Measurements from ENCODE around the gene P3H2.
"Not testable (repeated sequence)": the region's sequence is repeated elsewhere in the genome, so short reads cannot be mapped to it uniquely, and the experiment has no call there.

Gene P3H2, protein sequence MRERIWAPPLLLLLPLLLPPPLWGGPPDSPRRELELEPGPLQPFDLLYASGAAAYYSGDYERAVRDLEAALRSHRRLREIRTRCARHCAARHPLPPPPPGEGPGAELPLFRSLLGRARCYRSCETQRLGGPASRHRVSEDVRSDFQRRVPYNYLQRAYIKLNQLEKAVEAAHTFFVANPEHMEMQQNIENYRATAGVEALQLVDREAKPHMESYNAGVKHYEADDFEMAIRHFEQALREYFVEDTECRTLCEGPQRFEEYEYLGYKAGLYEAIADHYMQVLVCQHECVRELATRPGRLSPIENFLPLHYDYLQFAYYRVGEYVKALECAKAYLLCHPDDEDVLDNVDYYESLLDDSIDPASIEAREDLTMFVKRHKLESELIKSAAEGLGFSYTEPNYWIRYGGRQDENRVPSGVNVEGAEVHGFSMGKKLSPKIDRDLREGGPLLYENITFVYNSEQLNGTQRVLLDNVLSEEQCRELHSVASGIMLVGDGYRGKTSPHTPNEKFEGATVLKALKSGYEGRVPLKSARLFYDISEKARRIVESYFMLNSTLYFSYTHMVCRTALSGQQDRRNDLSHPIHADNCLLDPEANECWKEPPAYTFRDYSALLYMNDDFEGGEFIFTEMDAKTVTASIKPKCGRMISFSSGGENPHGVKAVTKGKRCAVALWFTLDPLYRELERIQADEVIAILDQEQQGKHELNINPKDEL

DNA sequence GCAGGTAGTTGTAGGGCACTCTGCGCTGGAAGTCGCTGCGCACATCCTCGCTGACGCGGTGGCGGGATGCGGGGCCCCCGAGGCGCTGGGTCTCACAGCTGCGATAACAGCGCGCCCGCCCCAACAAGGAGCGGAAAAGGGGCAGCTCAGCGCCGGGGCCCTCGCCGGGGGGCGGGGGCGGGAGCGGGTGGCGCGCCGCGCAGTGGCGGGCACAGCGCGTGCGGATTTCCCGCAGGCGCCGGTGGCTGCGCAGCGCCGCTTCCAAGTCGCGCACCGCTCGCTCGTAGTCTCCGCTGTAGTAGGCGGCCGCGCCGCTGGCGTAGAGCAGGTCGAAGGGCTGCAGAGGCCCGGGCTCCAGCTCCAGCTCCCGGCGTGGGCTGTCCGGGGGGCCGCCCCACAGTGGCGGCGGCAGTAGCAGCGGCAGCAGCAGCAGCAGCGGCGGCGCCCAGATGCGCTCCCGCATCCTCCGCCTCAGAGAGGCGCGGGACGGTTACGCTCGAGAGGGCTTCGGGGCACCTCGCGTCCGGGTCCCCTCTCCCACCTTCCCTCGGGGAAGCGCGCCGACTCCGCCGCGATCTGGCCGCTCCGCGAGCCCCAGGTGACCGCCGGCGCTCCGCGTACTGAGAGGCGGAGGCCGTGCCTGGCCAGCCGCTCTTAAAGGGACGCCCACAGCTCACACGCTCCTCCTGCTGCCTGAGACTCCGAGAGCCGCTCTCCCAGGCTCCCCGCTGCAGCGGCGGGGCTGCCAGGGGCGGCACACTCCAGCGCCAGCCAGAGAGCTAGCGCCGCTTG is at the start of gene P3H2:
Gene P3H2, minus strand, starts transcription at position 629 of the 792 bp plus-strand sequence. Its CDS starts 166 bp downstream, at position 463.
- peak; percentile 93 for DNase-seq (ENCODE audit: low read depth)

DNA sequence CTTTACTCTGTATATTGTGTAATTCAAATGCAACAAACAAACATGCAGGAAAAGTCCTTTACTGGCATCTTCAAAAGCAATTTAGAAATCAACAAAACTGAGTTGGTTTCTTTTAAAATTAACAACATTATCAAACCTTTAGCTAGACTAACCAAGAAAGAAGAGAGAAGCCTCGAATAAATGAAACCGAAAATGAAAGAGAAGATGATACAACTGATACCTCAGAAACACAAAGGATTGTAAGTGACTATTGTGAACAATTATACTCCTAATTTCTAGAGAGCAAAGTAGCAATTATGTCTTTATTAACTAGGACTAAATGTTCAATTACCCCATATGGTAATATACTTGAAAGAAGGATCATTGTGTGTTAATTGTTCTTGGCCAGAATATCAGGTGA is 49.2 kb upstream of the P3H2 start:
- peak; percentile 32 for DNase-seq (ENCODE audit: low read depth)

DNA sequence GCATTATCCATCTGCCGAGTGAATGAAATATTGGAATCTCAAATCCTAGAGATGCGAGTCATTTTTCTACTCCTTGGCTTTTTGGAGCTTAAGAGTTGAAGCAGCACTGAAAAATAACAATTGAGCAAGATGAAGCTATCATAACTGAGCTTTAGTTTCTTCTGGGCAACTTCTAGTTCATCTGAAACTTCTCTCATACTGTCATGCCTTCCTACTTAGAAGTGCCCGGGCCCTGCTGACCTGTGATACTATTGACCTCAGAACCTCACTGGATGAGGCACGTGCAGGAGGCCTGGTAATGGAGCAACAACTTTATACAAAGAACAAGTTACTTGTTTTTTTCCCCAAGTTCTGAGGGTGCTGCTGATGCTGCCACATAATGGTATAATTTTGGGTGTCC is 48.5 kb upstream of the P3H2 start:
- no peak for DNase-seq (ENCODE audit: low read depth)

DNA sequence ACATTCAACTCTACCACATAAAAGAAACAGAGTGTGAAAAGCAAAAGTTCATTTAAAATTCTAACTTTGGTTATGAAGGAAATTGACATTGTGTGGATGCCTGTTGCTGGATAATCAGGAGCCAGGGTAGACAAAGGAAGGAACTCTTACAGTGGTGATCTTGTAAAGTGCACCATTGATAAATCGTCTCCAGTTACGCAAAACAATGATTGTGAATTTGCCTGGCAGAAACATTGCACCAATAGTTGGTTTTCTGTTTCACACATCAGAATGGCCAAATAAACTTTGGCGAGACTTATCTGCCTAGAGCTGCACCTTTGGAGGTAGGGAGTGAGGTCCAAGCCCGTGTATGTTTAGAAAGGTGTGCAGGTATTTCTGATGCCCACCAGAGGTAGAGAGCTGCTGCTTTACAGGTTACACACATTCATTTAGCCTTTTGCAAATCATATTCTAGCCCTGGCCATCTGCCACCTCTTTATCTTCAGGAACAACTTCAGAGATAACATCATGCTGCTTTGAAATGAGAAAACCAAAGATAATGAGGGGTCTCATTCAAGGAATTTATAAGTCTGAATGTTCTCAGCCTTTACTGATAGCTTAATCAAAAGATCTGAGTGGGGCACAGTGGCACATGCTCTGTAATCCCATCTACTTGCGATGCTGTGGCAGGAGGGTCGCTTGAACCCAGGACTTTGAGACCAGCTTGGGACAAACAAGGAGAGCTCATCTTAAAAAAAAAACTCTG is 47.4 kb upstream of the P3H2 start:
- no peak for DNase-seq (ENCODE audit: low read depth)

DNA sequence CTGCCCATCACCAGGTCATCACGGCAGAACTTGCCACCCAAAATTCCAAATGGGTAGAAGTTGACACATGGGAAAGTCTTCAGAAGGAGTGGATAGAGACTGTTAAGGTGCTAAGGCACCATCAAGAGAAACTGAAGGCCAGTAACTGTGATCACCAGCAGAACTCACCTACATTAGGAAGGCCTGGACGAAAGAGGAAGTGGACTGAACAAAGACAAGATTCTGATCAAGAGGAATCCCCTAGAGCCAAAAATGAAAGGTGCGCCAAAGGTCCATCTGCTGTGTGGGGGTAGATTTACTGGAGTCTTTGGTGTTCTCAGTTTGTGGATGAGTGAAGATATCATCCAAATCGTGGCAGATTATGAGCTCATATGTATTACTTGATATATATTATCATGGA is 46.3 kb upstream of the P3H2 start:
- no peak for DNase-seq (ENCODE audit: low read depth)

DNA sequence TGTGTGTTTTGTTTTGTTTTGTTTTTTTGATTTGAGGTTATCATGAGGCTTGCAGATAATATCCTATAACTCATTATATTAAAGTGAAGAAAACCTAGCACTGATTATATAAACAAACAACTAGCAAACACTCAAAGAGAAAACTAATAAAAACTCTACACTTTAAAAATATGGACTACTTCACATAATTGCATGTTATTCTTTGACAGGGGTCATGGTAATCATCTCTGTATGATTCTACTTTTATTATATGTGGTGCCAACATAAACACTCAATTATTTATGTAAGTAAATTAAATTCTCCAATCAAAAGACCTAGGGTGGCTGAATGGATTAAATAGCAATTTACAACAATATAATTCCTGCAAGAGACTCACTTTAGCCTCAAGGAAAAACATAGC is 44.6 kb upstream of the P3H2 start:
- no peak for DNase-seq (ENCODE audit: low read depth)

DNA sequence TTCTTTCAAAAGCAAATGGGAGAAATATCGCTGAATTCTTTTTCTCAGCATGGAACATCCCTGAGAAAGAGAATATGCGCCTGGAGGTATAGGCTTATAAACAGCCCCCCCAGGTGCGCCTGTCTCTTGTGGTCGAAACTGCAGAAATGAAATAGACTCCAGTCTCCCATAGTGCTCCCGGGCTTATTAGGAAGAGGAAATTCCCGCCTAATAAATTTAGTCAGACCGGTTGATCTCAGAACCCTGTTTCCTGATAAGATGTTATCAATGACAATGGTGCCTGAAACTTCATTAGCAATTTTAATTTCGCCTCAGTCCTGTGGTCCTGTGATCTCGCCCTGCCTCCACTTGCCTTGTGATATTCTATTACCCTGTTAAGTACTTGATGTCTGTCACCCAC is 41.3 kb upstream of the P3H2 start:
- DNase-seq (ENCODE audit: low read depth): not testable (repeated sequence)

DNA sequence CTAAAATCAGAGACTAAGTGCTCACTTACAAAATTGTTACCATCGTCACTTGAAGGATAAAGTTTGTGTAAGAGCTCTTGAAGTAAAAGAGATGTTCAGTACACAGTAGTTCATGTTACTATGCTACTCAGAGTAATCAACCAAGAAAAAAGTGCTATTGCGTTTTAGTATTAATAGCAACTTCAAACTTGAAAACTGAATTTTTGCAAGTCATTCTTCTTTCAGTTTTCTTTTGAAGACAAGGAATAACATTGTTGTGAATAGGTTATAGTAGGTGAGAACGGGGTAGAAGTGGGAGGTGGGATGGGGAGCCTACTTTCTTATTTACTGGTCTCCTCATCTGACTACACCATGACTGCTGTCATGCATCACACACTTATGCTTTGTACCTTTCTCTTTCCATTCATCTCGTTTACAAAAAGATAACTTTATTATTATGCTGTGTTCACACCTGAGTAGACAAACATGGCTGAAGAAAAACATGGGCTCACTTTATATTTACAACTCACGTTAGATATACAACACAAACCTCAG is 39.3 kb upstream of the P3H2 start:
- no peak for DNase-seq (ENCODE audit: low read depth)

DNA sequence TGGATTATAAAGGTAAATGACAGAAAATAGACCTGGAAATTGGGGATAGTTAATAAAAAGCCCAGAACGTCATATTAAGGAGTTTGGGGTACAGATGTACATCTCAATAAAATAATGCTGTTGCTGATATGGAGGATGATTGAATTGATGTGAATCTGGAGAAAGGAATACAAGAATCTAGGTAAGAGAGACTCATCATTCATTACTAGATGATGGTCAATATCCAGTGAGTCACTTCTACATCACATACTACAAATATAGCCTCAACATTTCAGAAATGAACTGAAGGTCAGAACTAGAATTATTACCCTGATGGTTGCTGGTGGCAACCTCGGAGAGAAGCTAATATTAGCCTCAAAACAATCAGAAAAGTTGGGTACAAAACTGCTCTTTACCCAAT is 37.6 kb upstream of the P3H2 start:
- DNase-seq (ENCODE audit: low read depth): no peak

DNA sequence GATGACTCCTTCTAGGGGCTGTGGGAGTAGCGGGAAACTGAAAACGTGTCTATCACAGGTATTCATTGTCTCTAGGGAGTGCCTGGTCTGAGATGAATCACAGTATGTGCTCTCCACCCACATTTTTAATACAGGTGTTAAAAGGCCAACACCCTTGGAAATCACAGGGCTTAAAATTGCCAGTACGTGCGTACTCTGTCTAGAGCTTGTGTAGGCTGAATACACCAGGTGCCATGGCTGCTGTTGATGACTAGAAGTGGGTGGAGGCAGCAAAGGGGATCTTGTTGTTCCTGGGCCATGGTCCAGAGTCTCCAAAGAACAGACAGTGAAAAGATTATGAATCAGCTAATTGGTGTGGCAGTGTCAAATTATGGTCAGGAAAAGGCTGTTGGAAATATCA is 35.1 kb upstream of the P3H2 start:
- DNase-seq (ENCODE audit: low read depth): no peak

DNA sequence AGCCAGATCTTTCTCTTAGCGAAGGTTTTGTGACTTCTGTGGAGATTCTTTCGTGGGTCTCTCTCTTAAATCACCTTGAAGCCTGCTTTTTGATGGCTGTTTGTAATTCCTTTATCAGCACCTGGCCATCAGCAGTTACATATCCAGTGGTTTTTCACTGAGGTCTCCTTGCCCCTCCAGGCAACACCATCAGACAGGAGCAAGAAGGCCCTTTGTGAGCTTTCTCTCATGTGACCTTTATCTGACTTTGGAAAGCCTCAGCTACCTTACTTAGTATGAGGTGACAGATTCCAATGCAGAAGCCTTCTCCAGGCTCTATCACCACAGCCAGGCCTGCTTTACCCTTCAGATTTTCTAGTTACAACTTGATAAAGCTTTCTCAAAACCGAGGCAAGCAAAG is 30.0 kb upstream of the P3H2 start:
- DNase-seq (ENCODE audit: low read depth): no peak

DNA sequence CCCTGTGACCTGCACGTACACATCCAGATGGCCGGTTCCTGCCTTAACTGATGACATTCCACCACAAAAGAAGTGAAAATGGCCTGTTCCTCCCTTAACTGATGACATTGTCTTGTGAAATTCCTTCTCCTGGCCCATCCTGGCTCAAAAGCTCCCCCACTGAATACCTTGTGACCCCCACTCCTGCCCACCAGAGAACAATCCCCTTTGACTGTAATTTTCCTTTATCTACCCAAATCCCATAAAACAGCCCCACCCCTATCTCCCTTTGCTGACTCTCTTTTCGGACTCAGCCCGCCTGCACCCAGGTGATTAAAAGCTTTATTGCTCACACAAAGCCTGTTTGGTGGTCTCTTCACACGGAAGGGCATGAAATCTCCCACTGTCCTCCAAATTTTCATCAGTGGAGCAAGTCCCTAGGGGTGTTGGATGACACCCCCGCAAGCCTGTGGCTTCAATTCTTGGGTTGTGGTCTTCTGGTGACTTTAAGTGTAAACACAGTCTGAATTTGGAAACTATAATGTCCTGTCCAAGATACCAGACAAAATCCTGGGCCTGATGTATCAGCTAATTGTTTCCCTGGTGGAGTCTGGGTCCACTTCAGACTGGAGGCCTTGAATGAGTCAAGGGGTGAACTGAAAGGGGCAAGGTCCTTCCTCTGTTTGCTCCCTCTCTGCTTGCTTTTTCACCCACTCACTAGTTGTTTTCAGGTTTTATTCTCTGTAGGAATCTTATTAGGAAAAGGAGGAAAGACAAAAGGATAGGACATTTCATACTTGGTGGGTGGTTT is 29.3 kb upstream of the P3H2 start:
- DNase-seq (ENCODE audit: low read depth): not testable (repeated sequence)

DNA sequence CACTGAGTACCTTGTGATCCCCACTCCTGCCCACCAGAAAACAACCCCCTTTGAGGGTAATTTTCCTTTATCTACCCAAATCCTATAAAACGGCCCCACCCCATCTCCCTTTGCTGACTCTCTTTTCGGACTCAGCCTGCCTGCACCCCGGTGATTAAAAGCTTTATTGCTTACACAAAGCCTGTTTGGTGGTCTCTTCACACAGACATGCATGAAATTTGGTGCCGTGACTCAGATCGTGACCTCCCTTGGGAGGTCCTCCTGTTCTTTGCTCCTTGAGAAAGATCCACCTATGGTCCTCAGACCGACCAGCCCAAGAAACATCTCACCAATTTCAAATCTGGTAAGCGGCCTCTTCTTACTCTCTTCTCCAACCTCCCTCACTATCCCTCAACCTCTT is 24.1 kb upstream of the P3H2 start:
- DNase-seq (ENCODE audit: low read depth): not testable (repeated sequence)

DNA sequence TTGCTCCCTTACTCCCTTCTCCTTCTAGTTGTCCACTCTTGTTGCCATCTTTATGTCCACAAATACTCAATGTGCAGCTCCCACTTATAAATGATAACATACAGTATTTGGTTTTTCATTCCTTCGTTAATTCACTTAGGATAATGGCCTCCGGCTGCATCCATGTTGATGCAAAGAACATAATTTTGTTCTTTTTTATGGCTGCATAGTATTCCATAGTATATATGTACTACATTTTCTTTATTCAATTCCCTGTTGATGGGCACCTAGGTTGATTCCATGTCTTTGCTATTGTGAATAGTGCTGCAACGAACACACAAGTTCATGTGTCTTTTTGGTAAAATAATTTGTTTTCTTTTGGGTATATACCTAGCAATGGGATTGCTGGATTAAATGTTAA is 21.3 kb upstream of the P3H2 start:
- DNase-seq (ENCODE audit: low read depth): no peak

DNA sequence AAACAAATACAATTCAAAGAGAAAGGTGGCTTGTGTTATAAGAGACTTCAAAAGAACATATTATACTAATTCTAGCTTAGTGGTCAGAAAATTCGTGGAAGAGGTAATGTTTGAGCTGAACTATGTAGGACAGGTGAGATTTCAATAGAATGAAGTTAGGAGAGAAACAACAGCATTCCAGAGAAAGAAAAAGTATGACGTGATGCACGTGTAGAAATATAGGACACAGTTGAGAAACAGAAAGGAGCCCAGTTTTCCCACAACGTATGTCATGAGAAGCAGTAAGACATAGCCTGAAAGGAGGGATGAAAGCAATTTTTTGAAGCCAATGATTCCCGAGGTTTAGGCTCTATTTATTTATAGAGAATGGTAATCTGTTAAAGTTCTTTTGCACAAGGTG is 18.7 kb upstream of the P3H2 start:
- DNase-seq (ENCODE audit: low read depth): no peak

DNA sequence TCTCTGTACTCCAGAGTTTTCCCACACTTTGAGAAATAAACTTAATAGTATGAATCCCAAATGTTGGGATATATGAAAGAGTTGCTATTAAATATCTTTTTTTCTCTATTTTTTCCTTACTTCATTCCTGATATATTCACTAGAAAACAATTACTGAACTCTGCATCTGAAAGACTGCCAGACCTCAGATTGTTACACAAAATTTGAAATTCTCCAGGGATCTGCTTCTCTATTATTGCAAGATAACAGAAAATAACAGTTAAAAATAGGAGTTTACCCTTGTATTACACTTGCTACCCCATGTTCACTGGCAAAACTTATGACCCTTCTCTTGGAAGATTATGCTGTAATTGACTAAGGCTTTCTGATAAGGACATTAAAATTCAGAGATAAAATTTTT is 11.7 kb upstream of the P3H2 start:
- no peak for DNase-seq (ENCODE audit: low read depth)

DNA sequence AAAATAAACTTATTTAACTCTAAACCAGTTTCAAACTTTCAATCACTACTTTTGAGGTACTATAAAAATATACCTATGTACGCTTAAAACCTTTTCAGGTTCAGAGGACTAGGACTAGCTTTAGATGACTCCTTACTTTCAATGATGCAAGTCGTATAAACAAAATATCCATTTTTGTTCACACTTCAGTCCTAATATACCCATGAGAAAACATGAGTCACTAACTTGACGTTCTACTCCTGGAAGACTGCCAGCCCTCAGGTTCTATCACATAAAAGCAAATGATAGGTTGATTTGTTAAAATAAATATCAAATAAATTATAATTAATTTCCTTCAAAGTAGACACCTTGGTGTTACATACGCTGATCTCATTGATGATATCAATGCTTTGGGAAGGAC is 10.6 kb upstream of the P3H2 start:
- peak; percentile 92 for DNase-seq (ENCODE audit: low read depth)

DNA sequence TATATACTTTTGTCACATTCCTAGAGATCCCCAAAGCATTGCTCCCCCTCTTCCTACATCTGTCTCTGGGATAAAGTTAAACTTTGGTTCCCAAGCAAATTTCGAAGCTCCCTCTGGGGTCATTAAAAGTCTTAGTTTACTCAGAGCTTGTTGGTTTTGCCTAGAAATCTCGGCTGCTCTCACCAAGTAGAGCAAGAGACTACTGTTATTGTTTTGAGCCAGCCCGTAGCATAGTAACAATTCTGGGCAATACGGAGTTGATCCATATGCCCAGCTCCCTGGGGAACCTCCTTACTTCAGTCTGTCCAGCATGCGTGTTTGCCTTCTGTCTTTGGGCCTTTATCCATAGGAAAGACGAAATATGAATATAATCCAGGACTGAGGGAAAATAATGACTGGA is 10.0 kb upstream of the P3H2 start:
- DNase-seq (ENCODE audit: low read depth): no peak

DNA sequence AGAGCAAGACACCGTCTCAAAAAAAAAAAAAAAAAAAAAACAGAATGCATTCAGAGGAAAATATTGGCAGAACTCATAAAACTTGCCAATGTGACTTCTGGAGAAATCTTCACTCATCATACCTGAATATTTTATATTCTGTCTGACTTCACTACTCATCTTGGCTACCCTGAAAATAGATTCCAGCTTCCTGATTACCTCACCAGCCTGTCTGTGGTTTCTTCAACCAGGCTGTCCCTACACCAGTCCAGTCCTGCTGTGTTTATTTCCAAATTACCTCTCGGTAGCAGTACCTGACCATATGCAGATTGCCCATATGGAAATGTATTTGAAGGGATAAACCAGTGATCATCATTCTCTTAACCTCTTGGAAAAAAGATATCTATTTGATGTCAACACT is 9.3 kb upstream of the P3H2 start:
- DNase-seq (ENCODE audit: low read depth): no peak

DNA sequence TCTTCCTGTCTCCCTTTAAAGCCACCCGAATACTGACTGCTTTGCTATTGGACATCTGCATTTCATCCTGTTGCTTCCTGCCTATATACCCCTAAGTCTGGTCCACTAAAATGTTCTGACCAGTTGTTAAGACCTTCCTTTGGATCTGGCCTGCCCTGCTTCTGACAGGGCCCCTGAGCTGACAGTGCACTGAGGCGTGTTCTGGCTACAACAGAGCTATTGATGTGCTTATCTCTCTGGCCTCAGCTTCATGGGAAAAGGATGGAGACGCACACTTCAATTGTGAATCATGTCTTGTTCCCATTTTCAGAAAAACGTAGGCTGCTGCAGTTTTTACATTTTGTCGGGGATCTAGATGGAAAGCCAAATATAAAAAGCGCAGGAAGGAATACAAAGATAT is 7.1 kb upstream of the P3H2 start:
- no peak for DNase-seq (ENCODE audit: low read depth)

DNA sequence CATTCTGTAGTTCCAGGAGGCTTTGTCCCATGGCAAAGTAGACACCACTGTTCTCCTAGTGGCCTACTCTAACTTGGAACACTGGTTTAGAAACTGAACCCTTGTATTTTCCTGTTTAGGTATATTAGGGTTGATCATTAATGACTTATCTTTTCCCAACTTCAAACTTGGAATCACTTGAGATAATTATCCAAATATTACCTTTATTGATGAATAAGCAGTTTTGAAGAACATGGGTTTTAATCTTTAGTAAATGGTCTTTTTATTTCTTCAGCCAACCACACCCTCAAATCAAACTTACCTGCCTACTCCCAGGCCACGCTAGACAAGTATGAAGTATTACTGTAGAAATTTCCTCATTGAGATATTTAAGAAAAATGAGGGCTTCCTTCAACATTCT is 6.5 kb upstream of the P3H2 start:
- DNase-seq (ENCODE audit: low read depth): no peak
